HG02623 (cell line): ENCODE results near the gene VSTM2A.

ENCODE experiments used
- ATAC-seq: cut with Tn5 transposase; IDR thresholded peaks from one replicate; pipeline ENCODE4 v1.9.1; 2021; ENCODE audit warnings: moderate library complexity; ENCODE audit not compliant: unreplicated experiment

The VSTM2A gene

DNA sequence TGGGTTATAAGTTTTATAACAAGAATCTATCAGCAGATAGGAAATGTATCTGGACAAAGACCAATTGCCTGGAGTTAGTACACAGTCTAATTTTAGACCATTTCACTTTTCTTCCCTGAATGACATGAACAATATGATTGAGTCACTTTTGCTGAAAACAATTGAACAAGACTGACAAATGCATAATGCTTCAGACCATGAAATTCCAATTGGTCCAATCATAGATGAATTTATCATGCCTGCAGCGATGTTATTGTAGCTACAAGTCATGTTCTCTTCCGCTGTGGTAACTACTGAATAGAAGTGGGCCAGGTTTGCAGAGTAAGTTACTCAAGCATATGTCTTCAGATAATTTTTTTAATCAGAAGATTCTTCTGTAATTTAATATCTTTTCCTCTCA lies 73.4 kb downstream of the VSTM2A start:
- ATAC-seq: no peak
